GM21529 (cell line): ENCODE results near the gene DQX1.
"Not testable (repeated sequence)": the region's sequence is repeated elsewhere in the genome, so short reads cannot be mapped to it uniquely, and the experiment has no call there.

Source experiments
- ATAC-seq: cut with Tn5 transposase; IDR thresholded peaks from one replicate; pipeline ENCODE4 v1.9.1; 2021; ENCODE audit not compliant: unreplicated experiment

The DQX1 gene

GRCh38 chr2:74497777-74498499 is 28.1 kb downstream of the DQX1 start:
- peak; percentile 36 for ATAC-seq

GRCh38 chr2:74496997-74497776 is 28.8 kb downstream of the DQX1 start:
- ATAC-seq, result no peak

GRCh38 chr2:74495440-74495839 is 30.6 kb downstream of the DQX1 start:
- ATAC-seq, result no peak

GRCh38 chr2:74493546-74493945 is 32.5 kb downstream of the DQX1 start:
- no peak for ATAC-seq

- ATAC-seq, result no peak
Measured at GRCh38 chr2:74491648-74492544, 34.1 kb downstream of the DQX1 start.

- no peak for ATAC-seq
Measured at GRCh38 chr2:74489906-74490305, 36.1 kb downstream of the DQX1 start.

GRCh38 chr2:74488643-74489481 is 37.2 kb downstream of the DQX1 start:
- no peak for ATAC-seq

GRCh38 chr2:74486141-74486540 is 39.9 kb downstream of the DQX1 start:
- no peak for ATAC-seq

- not testable (repeated sequence) for ATAC-seq
Measured at GRCh38 chr2:74483675-74484164, 42.3 kb downstream of the DQX1 start.

- ATAC-seq, result peak; percentile 91
Measured at GRCh38 chr2:74482801-74483674, 43.0 kb downstream of the DQX1 start, which contains the start of the genes CCDC142 and TTC31. CCDC142 (minus strand) TSS chr2:74482998; CDS start chr2:74482837, 161 bp downstream. TTC31 (plus strand) TSS chr2:74483081; CDS start chr2:74483096, 15 bp downstream.

- peak; percentile 41 for ATAC-seq
Measured at GRCh38 chr2:74481961-74482800, 43.9 kb downstream of the DQX1 start.

- no peak for ATAC-seq
Measured at GRCh38 chr2:74481431-74481830, 44.6 kb downstream of the DQX1 start.

GRCh38 chr2:74474899-74475298 is 51.1 kb downstream of the DQX1 start:
- ATAC-seq, result no peak

GRCh38 chr2:74474481-74474880 is 51.5 kb downstream of the DQX1 start:
- no peak for ATAC-seq

- no peak for ATAC-seq
Measured at GRCh38 chr2:74472945-74473258, 53.1 kb downstream of the DQX1 start.

GRCh38 chr2:74472086-74472944 is 53.7 kb downstream of the DQX1 start, which contains the start of gene MRPL53:
MRPL53 (minus strand) TSS chr2:74472680; CDS start chr2:74472660, 20 bp downstream.
- ATAC-seq, result peak; percentile 89

- ATAC-seq, result no peak
Measured at GRCh38 chr2:74471332-74472065, 54.5 kb downstream of the DQX1 start.
